ENCODE results near the gene NUDT19. TPM values are rescaled to one million over a fixed set of nuclear protein-coding genes. Genes with fewer than 3 reads are reported as not detected.
"Not testable (repeated sequence)": the region's sequence is repeated elsewhere in the genome, so short reads cannot be mapped to it uniquely, and the experiment has no call there.

NUDT19 gene
- total and polyA plus RNA-seq, 12 donors = 6.8 to 34.9 (median 20.9) TPM

GRCh38 chr19:32743021-32743420 lies 51.4 kb downstream of the NUDT19 start:
- intact Hi-C loops (cut with DNase I) = no loop called here
- 94 to 97% (median 97%) methylated on average over 9 of the region's 9 CpGs for WGBS, 4 donors
- TF ChIP-seq POLR2A (IDR thresholded peaks at IDR 0.05) = no peak
- TF ChIP-seq, protein P1, sequence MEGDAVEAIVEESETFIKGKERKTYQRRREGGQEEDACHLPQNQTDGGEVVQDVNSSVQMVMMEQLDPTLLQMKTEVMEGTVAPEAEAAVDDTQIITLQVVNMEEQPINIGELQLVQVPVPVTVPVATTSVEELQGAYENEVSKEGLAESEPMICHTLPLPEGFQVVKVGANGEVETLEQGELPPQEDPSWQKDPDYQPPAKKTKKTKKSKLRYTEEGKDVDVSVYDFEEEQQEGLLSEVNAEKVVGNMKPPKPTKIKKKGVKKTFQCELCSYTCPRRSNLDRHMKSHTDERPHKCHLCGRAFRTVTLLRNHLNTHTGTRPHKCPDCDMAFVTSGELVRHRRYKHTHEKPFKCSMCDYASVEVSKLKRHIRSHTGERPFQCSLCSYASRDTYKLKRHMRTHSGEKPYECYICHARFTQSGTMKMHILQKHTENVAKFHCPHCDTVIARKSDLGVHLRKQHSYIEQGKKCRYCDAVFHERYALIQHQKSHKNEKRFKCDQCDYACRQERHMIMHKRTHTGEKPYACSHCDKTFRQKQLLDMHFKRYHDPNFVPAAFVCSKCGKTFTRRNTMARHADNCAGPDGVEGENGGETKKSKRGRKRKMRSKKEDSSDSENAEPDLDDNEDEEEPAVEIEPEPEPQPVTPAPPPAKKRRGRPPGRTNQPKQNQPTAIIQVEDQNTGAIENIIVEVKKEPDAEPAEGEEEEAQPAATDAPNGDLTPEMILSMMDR (IDR thresholded peaks at IDR 0.05) = no peak

GRCh38 chr19:32743447-32743846 lies 51.8 kb downstream of the NUDT19 start:
- TF ChIP-seq, protein P1 (IDR thresholded peaks at IDR 0.05) = no peak
- TF ChIP-seq POLR2A (IDR thresholded peaks at IDR 0.05) = no peak
- intact Hi-C loops (cut with DNase I) = no loop called here
- no peaks in the 10 kb centered on the region for H3K27me3 ChIP-seq
- no peaks in the 10 kb centered on the region for H3K36me3 ChIP-seq (replicated peaks in 1 of 2)
- DNase-seq = no peak
- no peaks in the 10 kb centered on the region for H3K4me1 ChIP-seq (replicated peaks in 1 of 2)
- no peaks in the 10 kb centered on the region for H3K9me3 ChIP-seq (replicated peaks in 1 of 3)
- H3K27ac ChIP-seq = no peak overlapping the region
- H3K4me3 ChIP-seq = no peak overlapping the region
- WGBS, 4 donors = 90 to 96% (median 93%) methylated on average over 4 of the region's 4 CpGs

More at GRCh38 chr19:32743021-32743420, 51.4 kb downstream of the NUDT19 start:
- H3K4me1 ChIP-seq (replicated peaks in 1 of 2) = no peaks in the 10 kb centered on the region
- H3K36me3 ChIP-seq (replicated peaks in 1 of 2) = no peaks in the 10 kb centered on the region
- no peak overlapping the region for H3K4me3 ChIP-seq
- no peaks in the 10 kb centered on the region for H3K27me3 ChIP-seq
- H3K27ac ChIP-seq = no peak overlapping the region
- no peak for DNase-seq
- H3K9me3 ChIP-seq (replicated peaks in 1 of 3) = no peaks in the 10 kb centered on the region

- no peak overlapping the region for H3K4me3 ChIP-seq
- H3K9me3 ChIP-seq (replicated peaks in 1 of 3) = no peaks in the 10 kb centered on the region
- H3K4me1 ChIP-seq (replicated peaks in 1 of 2) = no peaks in the 10 kb centered on the region
- no peaks in the 10 kb centered on the region for H3K27me3 ChIP-seq
- DNase-seq = no peak
- H3K36me3 ChIP-seq (replicated peaks in 1 of 2) = no peaks in the 10 kb centered on the region
- no peak overlapping the region for H3K27ac ChIP-seq
- WGBS, 4 donors = 86 to 92% (median 88%) methylated on average over 16 to 18 of the region's 18 CpGs
- intact Hi-C loops (cut with DNase I) = no loop called here
- TF ChIP-seq, protein P1 (IDR thresholded peaks at IDR 0.05) = no peak
- no peak for TF ChIP-seq POLR2A (IDR thresholded peaks at IDR 0.05)
Measured at GRCh38 chr19:32744555-32745325, 53.1 kb downstream of the NUDT19 start.

- H3K36me3 ChIP-seq (replicated peaks in 1 of 2); DNase-seq; H3K4me3 ChIP-seq; H3K4me1 ChIP-seq (replicated peaks in 1 of 2); H3K27me3 ChIP-seq; H3K27ac ChIP-seq; intact Hi-C loops (cut with DNase I); H3K9me3 ChIP-seq (replicated peaks in 1 of 3): not testable (repeated sequence)
- 44 to 56% (median 54%) methylated on average over 2 of the region's 2 CpGs for WGBS, 4 donors
Measured at GRCh38 chr19:32745594-32746251, 54.1 kb downstream of the NUDT19 start.

DNA sequence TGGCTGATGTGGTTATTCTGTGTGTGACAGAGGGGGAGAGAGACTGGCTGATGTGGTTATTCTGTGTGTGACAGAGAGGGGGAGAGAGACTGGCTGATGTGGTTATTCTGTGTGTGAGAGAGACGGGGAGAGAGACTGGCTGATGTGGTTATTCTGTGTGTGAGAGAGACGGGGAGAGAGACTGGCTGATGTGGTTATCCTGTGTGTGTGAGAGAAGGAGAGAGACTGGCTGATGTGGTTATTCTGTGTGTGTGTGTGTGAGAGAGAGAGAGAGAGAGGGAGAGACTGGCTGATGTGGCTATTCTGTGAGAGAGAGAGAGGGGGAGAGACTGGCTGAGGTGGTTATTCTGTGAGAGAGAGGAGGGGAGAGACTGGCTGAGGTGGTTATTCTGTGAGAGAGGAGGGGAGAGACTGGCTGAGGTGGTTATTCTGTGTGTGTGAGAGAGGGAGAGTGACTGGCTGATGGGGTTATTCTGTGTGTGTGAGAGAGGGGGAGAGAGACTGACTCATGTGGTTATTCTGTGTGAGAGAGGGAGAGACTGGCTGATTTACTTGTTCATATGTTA lies 55.1 kb downstream of the NUDT19 start:
- intact Hi-C loops (cut with DNase I); H3K9me3 ChIP-seq (replicated peaks in 1 of 3); H3K4me1 ChIP-seq (replicated peaks in 1 of 2); H3K36me3 ChIP-seq (replicated peaks in 1 of 2); DNase-seq; H3K27me3 ChIP-seq; H3K4me3 ChIP-seq; H3K27ac ChIP-seq: not testable (repeated sequence)
- 26 to 35% (median 28%) methylated on average over 2 of the region's 2 CpGs for WGBS, 4 donors
